Keratinocyte (primary cell): ENCODE data around the gene TNS1. TPM values are rescaled to one million over a fixed set of nuclear protein-coding genes. Genes with fewer than 3 reads are reported as not detected.

Experiments used
- DNase-seq: peaks from one replicate; pipeline ENCODE4 v3.0.0-alpha.2; 2011; ENCODE audit warnings: low read depth, missing footprints, low spot score
- FAIRE-seq: peaks from 2 replicates; lab custom pipeline; 2011; peaks lifted over from hg19 to GRCh38; lab: Jason Lieb, UNC
- H2AFZ ChIP-seq: 2 replicates; pipeline ENCODE4 v1.6.0; 2012; ENCODE audit warnings: low read length, control low read depth, inconsistent platforms; ENCODE audit not compliant: control insufficient read depth
- H3K27ac ChIP-seq: 2 replicates; pipeline ENCODE4 v1.5.1; 2011; ENCODE audit warnings: low read length; ENCODE audit not compliant: control insufficient read depth, insufficient read depth
- H3K27me3 ChIP-seq: 3 replicates; pipeline ENCODE4 v1.6.0; 2011; ENCODE audit warnings: low read length; ENCODE audit not compliant: control insufficient read depth, insufficient read depth; ENCODE audit errors: extremely low read depth
- H3K36me3 ChIP-seq, 2 experiments: 2 replicates in 1 of 2; 3 replicates in 1 of 2; pipeline ENCODE4 v1.5.1; 2011; ENCODE audit warnings: low read length in 2 of 2, mild to moderate bottlenecking in 1 of 2; ENCODE audit not compliant: control insufficient read depth in 2 of 2, insufficient read depth in 2 of 2; ENCODE audit errors: extremely low read depth in 1 of 2
- H3K4me1 ChIP-seq: 3 replicates; pipeline ENCODE4 v1.5.1; 2011; ENCODE audit warnings: low read length; ENCODE audit not compliant: control insufficient read depth, insufficient read depth; ENCODE audit errors: extremely low read depth
- H3K4me2 ChIP-seq: 3 replicates; pipeline ENCODE4 v1.6.0; 2011; ENCODE audit warnings: low read depth, low read length; ENCODE audit not compliant: control insufficient read depth, insufficient read depth; ENCODE audit errors: extremely low read depth
- H3K4me3 ChIP-seq, 3 experiments: fragments of 200-600 bp in 1 of 3; sonication (generic) in 1 of 3; 2 replicates in 2 of 3; 3 replicates in 1 of 3; pipeline ENCODE4 v1.5.1; 2011 to 2016; ENCODE audit warnings: low read length in 3 of 3, mild to moderate bottlenecking in 3 of 3, control low read depth in 2 of 3, inconsistent platforms in 1 of 3, low read depth in 1 of 3, mixed read lengths in 1 of 3, mixed run types in 1 of 3, moderate library complexity in 1 of 3; ENCODE audit not compliant: control insufficient read depth in 2 of 3, insufficient read depth in 2 of 3; ENCODE audit errors: extremely low read depth in 1 of 3
- H3K79me2 ChIP-seq: 2 replicates; pipeline ENCODE4 v1.6.0; 2012; ENCODE audit warnings: low read length; ENCODE audit not compliant: control insufficient read depth, insufficient read depth
- H3K9ac ChIP-seq: 3 replicates; pipeline ENCODE4 v1.6.0; 2011; ENCODE audit warnings: low read length; ENCODE audit not compliant: control insufficient read depth, insufficient read depth; ENCODE audit errors: extremely low read depth
- H3K9me1 ChIP-seq: 3 replicates; pipeline ENCODE4 v1.6.0; 2011; ENCODE audit warnings: low read length; ENCODE audit not compliant: control insufficient read depth, insufficient read depth; ENCODE audit errors: extremely low read depth
- H3K9me3 ChIP-seq: 2 replicates; pipeline ENCODE4 v1.5.1; 2012; ENCODE audit warnings: low read depth, low read length; ENCODE audit not compliant: control insufficient read depth
- H4K20me1 ChIP-seq: 3 replicates; pipeline ENCODE4 v1.6.0; 2011; ENCODE audit warnings: low read length; ENCODE audit not compliant: control insufficient read depth, insufficient read depth; ENCODE audit errors: extremely low read depth
- CTCF ChIP-seq, 3 experiments: IDR thresholded peaks in 1 of 3; conservative IDR thresholded peaks in 1 of 3; optimal IDR thresholded peaks in 1 of 3; 2 replicates in 2 of 3; 3 replicates in 1 of 3; pipeline versions ENCODE3 to v1.5.1; 2011; ENCODE audit warnings: low read length in 3 of 3, mild to moderate bottlenecking in 3 of 3, moderate library complexity in 2 of 3, control low read depth in 1 of 3, inconsistent platforms in 1 of 3; ENCODE audit not compliant: insufficient read depth in 2 of 3; ENCODE audit errors: extremely low read depth in 1 of 3
- EZH2 ChIP-seq: IDR thresholded peaks from one replicate; pipeline ENCODE4 v1.6.1; 2012; ENCODE audit warnings: inconsistent platforms, mild to moderate bottlenecking, low read length, moderate library complexity
- dilution Hi-C: fragments of 300-500 bp; cut with MboI; formaldehyde crosslinking; loops from one replicate; pipeline ENCODE4 v1.7.0; 2020; ENCODE audit warnings: low sequenced_read_pairs; ENCODE audit not compliant: extremely low pct_ligation_motif_present
- polyA plus RNA-seq, 5 experiments: library from polyadenylated mRNA; depleted of rRNA in 3 of 5; stranded (reverse) in 3 of 5; stranded (forward) in 1 of 5; unstranded in 1 of 5; fragments of >200 nt; gene quantifications; 1 replicate in 1 of 5; 2 replicates in 3 of 5; 3 replicates in 1 of 5; pipeline versions ENCODE4 v1.2.1 to v1.2.3, GENCODE V29; 2011 to 2012; ENCODE audit warnings: missing spikeins in 2 of 5, low read depth in 1 of 5, low replicate concordance in 1 of 5

The TNS1 gene
- polyA plus RNA-seq, 1 donor (not counting 4 experiments of a cell fraction or from before 2014, with no cell fraction given), result 2.5 TPM

DNA sequence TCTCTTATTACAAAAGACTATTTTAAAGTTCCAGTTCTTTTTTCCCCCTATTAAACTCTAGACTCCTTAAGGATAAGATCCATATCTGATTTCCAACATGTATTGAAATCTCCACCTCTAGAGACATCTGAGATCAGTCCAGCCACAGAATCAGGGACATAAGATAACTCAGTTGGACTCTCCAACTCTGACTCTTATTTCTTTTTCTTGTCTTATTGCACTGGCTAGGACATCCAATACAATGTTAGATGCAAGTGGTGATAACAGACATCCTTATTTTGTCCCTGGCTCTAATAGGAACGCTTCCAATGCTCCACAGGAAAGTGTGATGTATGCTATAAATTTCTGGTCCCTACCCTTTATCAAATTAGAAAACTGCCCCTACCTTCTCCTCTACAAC lies 158.1 kb downstream of the TNS1 start:
- FAIRE-seq (no peak), DNase-seq (no peak)
- TF ChIP-seq EZH2 (no peak), CTCF (optimal IDR thresholded peaks at IDR 0.05 in 1 of 3, IDR thresholded peaks at IDR 0.05 in 1 of 3, conservative IDR thresholded peaks at IDR 0.05 in 1 of 3; ENCODE audit: extremely low read depth in 1 of 3, insufficient read depth in 2 of 3, low read length in 3 of 3) (no peak)
- Histone ChIP-seq H3K4me2 (no peak overlapping the region), H3K4me1 (peaks cover 13% of the 10 kb centered on the region), H3K4me3 (no peak overlapping the region), H3K9me3 (no peaks in the 10 kb centered on the region), H3K9me1 (no peaks in the 10 kb centered on the region), H3K27me3 (no peaks in the 10 kb centered on the region), H3K9ac (no peak overlapping the region), H3K36me3 (no peaks in the 10 kb centered on the region), H2AFZ (no peak overlapping the region), H3K27ac (no peak overlapping the region), H3K79me2 (no peaks in the 10 kb centered on the region), H4K20me1 (no peaks in the 10 kb centered on the region)
- dilution Hi-C loops, result no loop called here

GRCh38 chr2:217843324-217843723 lies 159.5 kb downstream of the TNS1 start:
- Histone ChIP-seq H3K9me1 (no peaks in the 10 kb centered on the region), H3K4me3 (no peak overlapping the region), H3K27ac (no peak overlapping the region), H3K27me3 (no peaks in the 10 kb centered on the region), H3K9me3 (no peaks in the 10 kb centered on the region), H4K20me1 (no peaks in the 10 kb centered on the region), H2AFZ (no peak overlapping the region), H3K36me3 (no peaks in the 10 kb centered on the region), H3K9ac (no peak overlapping the region), H3K4me1 (peaks cover 5% of the 10 kb centered on the region), H3K79me2 (no peaks in the 10 kb centered on the region), H3K4me2 (no peak overlapping the region)
- TF ChIP-seq EZH2 (no peak), CTCF (optimal IDR thresholded peaks at IDR 0.05 in 1 of 3, IDR thresholded peaks at IDR 0.05 in 1 of 3, conservative IDR thresholded peaks at IDR 0.05 in 1 of 3; ENCODE audit: extremely low read depth in 1 of 3, insufficient read depth in 2 of 3, low read length in 3 of 3) (no peak)
- dilution Hi-C loops, result no loop called here
- DNase-seq, result no peak
- FAIRE-seq, result no peak
